T-helper 2 cell treated with Interferon-gamma antibody and Interleukin-4, amounts not matched to agents 5 μg/mL and 100 μg/mL, for 36 hours (primary cell): ENCODE data around the gene SIGLEC1.

Experiments
- DNase-seq: peaks from one replicate; pipeline ENCODE4 v3.0.0; 2021; ENCODE audit warnings: low spot score
- H3K27ac Mint-ChIP-seq: one replicate; pipeline ENCODE4 v1.8.0; 2021; ENCODE audit warnings: mild to moderate bottlenecking, mixed read lengths
- H3K27me3 Mint-ChIP-seq: one replicate; pipeline ENCODE4 v1.8.0; 2021; ENCODE audit warnings: low read depth, mixed read lengths
- H3K36me3 Mint-ChIP-seq: one replicate; pipeline ENCODE4 v1.8.0; 2021; ENCODE audit warnings: low read depth, mixed read lengths
- H3K4me1 Mint-ChIP-seq: one replicate; pipeline ENCODE4 v1.8.0; 2021; ENCODE audit warnings: low read depth, mixed read lengths
- H3K4me3 Mint-ChIP-seq: one replicate; pipeline ENCODE4 v1.8.0; 2022; ENCODE audit warnings: mild to moderate bottlenecking, moderate library complexity, mixed read lengths
- H3K9me3 Mint-ChIP-seq: one replicate; pipeline ENCODE4 v1.8.0; 2021; ENCODE audit warnings: mixed read lengths

The SIGLEC1 gene

DNA sequence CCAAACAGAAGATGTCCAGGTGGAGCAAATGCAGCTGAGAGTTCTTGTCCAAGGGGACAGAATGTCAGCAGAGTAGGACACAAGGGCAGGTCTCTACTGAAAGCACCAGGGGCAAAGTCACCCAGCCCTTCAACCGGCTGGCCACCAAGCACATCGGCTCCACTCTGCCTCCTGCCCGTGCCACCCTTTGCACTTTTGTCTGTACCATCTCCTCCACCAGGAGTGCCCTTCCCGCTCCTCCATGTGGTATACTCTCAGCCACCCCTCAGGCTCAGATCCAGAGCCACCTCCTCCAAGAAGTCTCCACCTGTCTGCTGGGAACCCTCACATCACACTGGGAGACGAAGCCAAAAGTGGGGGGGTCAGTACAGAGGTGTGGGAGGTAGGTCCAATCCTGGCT is 16.0 kb upstream of the SIGLEC1 start:
- Mint-ChIP-seq H3K4me3 (no peak overlapping the region), H3K9me3 (no peaks in the 10 kb centered on the region), H3K27me3 (peaks cover 47% of the 10 kb centered on the region), H3K36me3 (no peaks in the 10 kb centered on the region), H3K4me1 (peaks cover 2% of the 10 kb centered on the region), H3K27ac (no peak overlapping the region)
- no peak for DNase-seq

GRCh38 chr20:3727401-3728021 is 15.1 kb upstream of the SIGLEC1 start:
- DNase-seq: no peak
- Mint-ChIP-seq H3K27ac (no peak overlapping the region), H3K4me1 (peaks cover 2% of the 10 kb centered on the region), H3K9me3 (no peaks in the 10 kb centered on the region), H3K4me3 (no peak overlapping the region), H3K36me3 (no peaks in the 10 kb centered on the region), H3K27me3 (peaks cover 45% of the 10 kb centered on the region)

GRCh38 chr20:3724356-3724755 is 12.0 kb upstream of the SIGLEC1 start:
- peaks cover 39% of the 10 kb centered on the region for H3K27me3 Mint-ChIP-seq
- H3K9me3 Mint-ChIP-seq: no peaks in the 10 kb centered on the region
- H3K4me3 Mint-ChIP-seq: no peak overlapping the region
- peaks cover 13% of the 10 kb centered on the region for H3K4me1 Mint-ChIP-seq
- no peak for DNase-seq
- no peaks in the 10 kb centered on the region for H3K36me3 Mint-ChIP-seq
- H3K27ac Mint-ChIP-seq: no peak overlapping the region

GRCh38 chr20:3723284-3723683 is 10.9 kb upstream of the SIGLEC1 start:
- Mint-ChIP-seq H3K36me3 (no peaks in the 10 kb centered on the region), H3K4me1 (peaks cover 13% of the 10 kb centered on the region), H3K4me3 (no peak overlapping the region), H3K27ac (no peak overlapping the region), H3K9me3 (no peaks in the 10 kb centered on the region), H3K27me3 (peaks cover 39% of the 10 kb centered on the region)
- no peak for DNase-seq

DNA sequence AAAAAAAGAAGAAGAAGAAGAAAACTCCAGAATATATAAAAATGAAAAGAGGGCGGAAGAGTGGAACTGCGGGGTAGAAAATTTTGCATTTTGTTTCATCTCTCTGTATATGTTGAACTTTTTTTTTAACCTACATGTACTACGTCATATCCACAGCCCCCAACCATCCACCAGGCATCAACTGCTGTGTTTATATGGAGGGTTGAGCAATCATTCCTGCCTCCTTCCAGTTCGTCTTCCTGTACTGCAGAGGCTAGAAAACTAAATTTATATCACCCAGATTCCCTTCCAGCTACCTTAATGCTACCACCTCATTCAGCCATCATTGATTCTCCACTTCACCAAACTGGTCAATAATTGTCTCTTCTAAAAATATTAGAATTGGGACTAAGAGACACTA is 9.5 kb upstream of the SIGLEC1 start:
- peaks cover 29% of the 10 kb centered on the region for H3K27me3 Mint-ChIP-seq

DNA sequence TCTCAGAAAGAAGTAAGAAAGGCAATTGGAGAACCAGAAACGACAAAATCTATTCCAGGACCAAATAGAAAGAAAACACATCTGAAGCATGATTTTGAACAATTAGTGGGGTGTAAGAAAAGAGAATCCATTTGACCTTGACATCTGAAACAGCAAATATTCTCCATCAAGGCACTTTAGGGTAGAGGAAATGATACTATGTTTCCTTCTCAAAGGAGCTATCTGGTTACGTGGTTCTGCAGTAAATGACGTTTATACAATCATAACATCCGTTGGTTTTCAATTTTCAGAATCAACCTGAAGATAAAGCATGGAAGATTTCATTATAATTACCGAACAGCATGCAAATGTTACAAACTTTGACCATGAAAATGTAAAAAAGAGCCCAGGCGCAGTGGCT is 8.2 kb upstream of the SIGLEC1 start:
- DNase-seq: no peak
- Mint-ChIP-seq H3K27me3 (peaks cover 24% of the 10 kb centered on the region), H3K27ac (no peak overlapping the region), H3K36me3 (no peaks in the 10 kb centered on the region), H3K4me3 (no peak overlapping the region), H3K4me1 (peaks cover 13% of the 10 kb centered on the region), H3K9me3 (no peaks in the 10 kb centered on the region)

More for the DNA sequence above, 9.5 kb upstream of the SIGLEC1 start:
- Mint-ChIP-seq H3K4me1 (peaks cover 13% of the 10 kb centered on the region), H3K27ac (no peak overlapping the region), H3K4me3 (no peak overlapping the region), H3K36me3 (no peaks in the 10 kb centered on the region), H3K9me3 (no peaks in the 10 kb centered on the region)
- no peak for DNase-seq

DNA sequence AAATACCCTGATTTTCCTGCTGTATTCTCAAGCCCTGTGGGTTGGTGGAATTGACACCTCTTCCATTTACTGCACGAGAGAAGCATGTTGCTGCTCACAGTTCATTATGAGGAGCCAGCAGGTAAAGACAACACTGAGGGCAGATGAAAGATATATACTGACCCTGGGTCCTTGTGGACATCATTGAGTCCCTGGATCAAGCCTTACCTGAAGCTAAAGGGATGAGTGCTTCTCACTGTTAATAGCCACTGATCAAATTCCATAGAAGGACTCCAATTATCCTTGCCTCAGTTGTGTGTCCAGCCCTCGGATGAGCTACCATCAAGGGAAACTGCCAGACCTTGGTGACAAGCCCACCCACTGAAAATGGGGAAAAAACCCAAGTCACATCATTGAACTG is 7.7 kb upstream of the SIGLEC1 start:
- H3K4me1 Mint-ChIP-seq: peaks cover 13% of the 10 kb centered on the region
- H3K9me3 Mint-ChIP-seq: no peaks in the 10 kb centered on the region
- H3K36me3 Mint-ChIP-seq: no peaks in the 10 kb centered on the region
- H3K4me3 Mint-ChIP-seq: no peak overlapping the region
- DNase-seq: no peak
- peaks cover 24% of the 10 kb centered on the region for H3K27me3 Mint-ChIP-seq
- H3K27ac Mint-ChIP-seq: no peak overlapping the region

- Mint-ChIP-seq H3K4me1 (peaks cover 11% of the 10 kb centered on the region), H3K27me3 (peaks cover 20% of the 10 kb centered on the region), H3K27ac (no peak overlapping the region), H3K9me3 (no peaks in the 10 kb centered on the region), H3K36me3 (no peaks in the 10 kb centered on the region), H3K4me3 (no peak overlapping the region)
- DNase-seq: no peak
Measured at GRCh38 chr20:3719046-3719445, 6.6 kb upstream of the SIGLEC1 start.

DNA sequence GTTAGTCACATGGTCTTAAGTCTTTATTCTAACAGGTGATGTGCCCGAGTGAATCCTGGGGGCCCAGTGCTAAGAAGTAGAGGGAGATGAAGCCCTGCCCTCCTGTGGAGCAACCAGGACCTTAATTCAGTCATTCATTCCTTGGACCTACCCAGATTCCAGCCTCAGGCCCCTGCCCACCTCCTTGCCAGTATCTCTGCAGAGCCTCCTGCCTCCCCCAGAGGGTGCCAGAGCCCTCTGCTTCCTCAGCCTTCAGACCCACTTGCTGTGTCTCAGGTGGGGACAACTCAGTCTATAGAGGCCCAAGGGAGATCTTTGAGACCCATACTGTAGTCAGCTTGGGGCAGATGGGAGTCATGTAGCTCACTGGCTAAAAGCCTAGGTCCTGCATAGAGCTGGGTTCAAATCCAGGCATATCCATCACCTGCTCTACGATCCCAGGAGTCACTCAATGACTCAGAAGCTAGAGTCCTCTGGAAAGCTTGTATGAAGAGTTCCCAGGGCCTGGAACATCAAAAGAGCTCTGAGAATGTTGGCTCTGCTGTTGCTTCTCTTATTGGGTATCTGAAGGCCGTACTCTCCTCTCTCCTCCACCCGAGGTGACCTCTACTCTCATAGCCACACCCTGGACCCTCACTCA is 3.9 kb upstream of the SIGLEC1 start:
- Mint-ChIP-seq H3K27me3 (peaks cover 7% of the 10 kb centered on the region), H3K4me1 (peaks cover 11% of the 10 kb centered on the region), H3K9me3 (no peaks in the 10 kb centered on the region), H3K27ac (no peak overlapping the region), H3K36me3 (no peaks in the 10 kb centered on the region), H3K4me3 (no peak overlapping the region)
- no peak for DNase-seq

DNA sequence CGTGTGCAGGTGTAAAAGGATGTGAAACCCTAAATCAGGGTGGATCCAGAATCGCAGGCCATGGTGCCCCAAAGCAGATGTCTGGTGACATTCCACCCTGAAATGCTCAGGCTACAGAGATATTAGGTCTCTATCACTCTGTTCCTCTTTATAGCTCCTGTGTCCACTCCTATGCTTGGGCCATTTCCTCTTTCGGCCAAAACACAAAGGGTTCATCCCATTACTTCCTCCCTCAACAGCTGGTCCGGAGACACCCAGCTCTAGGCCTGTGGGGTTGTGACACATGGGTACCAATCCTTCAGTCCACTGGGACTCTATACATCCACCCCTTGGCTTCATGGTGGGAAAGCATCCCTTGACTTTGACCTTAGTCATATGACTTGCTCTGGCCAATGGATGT is 1.7 kb upstream of the SIGLEC1 start:
- H3K4me1 Mint-ChIP-seq: no peaks in the 10 kb centered on the region
- H3K36me3 Mint-ChIP-seq: no peaks in the 10 kb centered on the region
- no peaks in the 10 kb centered on the region for H3K9me3 Mint-ChIP-seq
- H3K27me3 Mint-ChIP-seq: no peaks in the 10 kb centered on the region
- no peak overlapping the region for H3K27ac Mint-ChIP-seq
- no peak for DNase-seq
- no peak overlapping the region for H3K4me3 Mint-ChIP-seq

DNA sequence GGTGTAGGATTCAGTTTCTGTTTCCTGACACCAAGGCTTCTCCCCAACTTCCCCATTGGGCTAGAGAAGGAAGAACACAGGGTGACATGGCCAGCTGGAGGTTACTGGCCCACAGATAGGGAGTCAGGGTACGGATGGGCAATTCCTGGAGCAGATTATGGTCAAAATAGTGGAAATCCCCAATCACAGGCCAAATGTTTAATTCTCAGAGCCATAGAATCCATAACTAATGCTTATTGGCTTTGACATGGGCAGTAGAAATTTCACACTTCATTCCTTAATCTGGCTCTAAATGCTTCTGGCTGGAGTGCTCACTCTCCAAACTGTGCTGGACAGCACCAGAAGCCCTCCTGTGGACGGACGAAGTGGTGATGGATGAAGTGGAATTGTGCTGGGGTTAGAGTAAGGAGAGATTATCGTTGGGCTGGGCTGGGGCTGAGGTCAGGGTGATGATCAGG is 887 bp downstream of the SIGLEC1 start:
- no peaks in the 10 kb centered on the region for H3K4me1 Mint-ChIP-seq
- no peak overlapping the region for H3K4me3 Mint-ChIP-seq
- no peaks in the 10 kb centered on the region for H3K36me3 Mint-ChIP-seq

DNA sequence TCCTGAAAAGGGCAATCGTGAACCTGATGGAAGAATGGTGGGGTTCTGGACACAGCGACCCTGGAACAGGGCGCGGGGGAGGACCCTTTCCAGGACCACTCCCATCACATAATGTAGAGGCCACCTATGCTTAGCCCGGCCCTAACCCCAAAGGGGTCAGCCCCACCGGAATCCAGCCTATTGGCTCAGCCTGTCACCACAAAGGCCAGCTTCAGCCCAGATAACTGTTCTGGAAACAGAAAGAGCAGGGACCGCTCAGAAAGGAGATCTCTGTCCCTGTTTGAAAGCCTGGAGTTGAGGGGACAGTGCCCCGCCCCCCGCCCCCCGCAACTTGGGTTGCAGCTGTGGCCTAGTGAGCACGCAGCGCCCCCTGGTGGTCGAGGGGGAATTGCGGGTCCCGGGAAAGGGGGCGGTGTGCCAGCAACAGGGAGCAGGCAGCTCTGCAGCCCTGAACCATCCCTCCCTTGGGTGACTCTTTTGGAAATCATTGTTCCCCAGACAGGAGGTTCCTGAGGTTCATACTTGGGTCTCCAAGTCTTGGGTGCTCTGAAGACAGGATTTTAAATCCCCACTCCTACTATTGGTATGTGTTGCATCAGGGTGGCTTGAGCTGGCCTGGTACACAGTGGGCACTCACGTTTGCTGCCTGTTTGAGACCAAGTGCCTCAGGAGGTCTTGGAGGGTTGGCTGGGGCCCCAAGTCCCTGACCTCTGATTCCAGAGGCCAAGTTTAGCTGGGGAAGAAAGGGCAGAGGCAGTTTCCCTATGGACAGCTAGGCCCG is 1.5 kb downstream of the SIGLEC1 start:
- no peaks in the 10 kb centered on the region for H3K27me3 Mint-ChIP-seq
- no peaks in the 10 kb centered on the region for H3K9me3 Mint-ChIP-seq
- peak; percentile 63 for DNase-seq
- H3K36me3 Mint-ChIP-seq: no peaks in the 10 kb centered on the region
- H3K4me1 Mint-ChIP-seq: no peaks in the 10 kb centered on the region
- H3K27ac Mint-ChIP-seq: no peak overlapping the region
- H3K4me3 Mint-ChIP-seq: no peak overlapping the region

More for the DNA sequence above, 887 bp downstream of the SIGLEC1 start:
- Mint-ChIP-seq H3K27me3 (no peaks in the 10 kb centered on the region), H3K9me3 (no peaks in the 10 kb centered on the region), H3K27ac (no peak overlapping the region)
- DNase-seq: no peak

- Mint-ChIP-seq H3K9me3 (no peaks in the 10 kb centered on the region), H3K27me3 (no peaks in the 10 kb centered on the region), H3K27ac (no peak overlapping the region), H3K4me1 (no peaks in the 10 kb centered on the region), H3K4me3 (no peak overlapping the region), H3K36me3 (no peaks in the 10 kb centered on the region)
- DNase-seq: no peak
Measured at GRCh38 chr20:3710011-3710466, 2.4 kb downstream of the SIGLEC1 start.

GRCh38 chr20:3707508-3707899 is 4.9 kb downstream of the SIGLEC1 start:
- no peaks in the 10 kb centered on the region for H3K36me3 Mint-ChIP-seq
- no peak for DNase-seq
- H3K27ac Mint-ChIP-seq: no peak overlapping the region
- no peaks in the 10 kb centered on the region for H3K9me3 Mint-ChIP-seq
- no peaks in the 10 kb centered on the region for H3K27me3 Mint-ChIP-seq
- no peak overlapping the region for H3K4me3 Mint-ChIP-seq
- no peaks in the 10 kb centered on the region for H3K4me1 Mint-ChIP-seq
